CD4-positive, alpha-beta T cell treated with Interleukin-15 for 1 hour (primary cell): ENCODE data around the gene CENPL.
"Not testable (repeated sequence)": the region's sequence is repeated elsewhere in the genome, so short reads cannot be mapped to it uniquely, and the experiment has no call there.

Experiments used
- DNase-seq: peaks from one replicate; pipeline ENCODE4 v3.0.0-alpha.2; 2020

CENPL gene

GRCh38 chr1:173856903-173857302, 32.2 kb upstream of the CENPL start:
- no peak for DNase-seq

GRCh38 chr1:173856014-173856413, 31.3 kb upstream of the CENPL start:
- no peak for DNase-seq

- DNase-seq, result no peak
Measured at GRCh38 chr1:173853074-173853473, 28.4 kb upstream of the CENPL start.

GRCh38 chr1:173852105-173852504, 27.4 kb upstream of the CENPL start:
- no peak for DNase-seq

- no peak for DNase-seq
Measured at GRCh38 chr1:173832748-173833147, 8.1 kb upstream of the CENPL start.

GRCh38 chr1:173827611-173828010, 2.9 kb upstream of the CENPL start:
- no peak for DNase-seq

GRCh38 chr1:173823781-173824314, 835 bp downstream of the CENPL start:
- no peak for DNase-seq

GRCh38 chr1:173821680-173822079, 3.0 kb downstream of the CENPL start:
- no peak for DNase-seq

- DNase-seq, result no peak
Measured at GRCh38 chr1:173818459-173818858, 6.2 kb downstream of the CENPL start.

GRCh38 chr1:173813654-173814053, 11.0 kb downstream of the CENPL start:
- not testable (repeated sequence) for DNase-seq

GRCh38 chr1:173802961-173803360, 21.7 kb downstream of the CENPL start:
- no peak for DNase-seq

GRCh38 chr1:173799995-173800394, 24.7 kb downstream of the CENPL start:
- DNase-seq, result not testable (repeated sequence)

- no peak for DNase-seq
Measured at GRCh38 chr1:173798078-173798477, 26.6 kb downstream of the CENPL start.

- no peak for DNase-seq
Measured at GRCh38 chr1:173789841-173790240, 34.8 kb downstream of the CENPL start.

- DNase-seq, result no peak
Measured at GRCh38 chr1:173784997-173785396, 39.7 kb downstream of the CENPL start.

- DNase-seq, result no peak
Measured at GRCh38 chr1:173779936-173780335, 44.7 kb downstream of the CENPL start.

- no peak for DNase-seq
Measured at GRCh38 chr1:173775578-173776226, 49.0 kb downstream of the CENPL start.

GRCh38 chr1:173771560-173771959, 53.1 kb downstream of the CENPL start:
- no peak for DNase-seq

- DNase-seq, result not testable (repeated sequence)
Measured at GRCh38 chr1:173770330-173770729, 54.4 kb downstream of the CENPL start.

- no peak for DNase-seq
Measured at GRCh38 chr1:173768827-173769226, 55.9 kb downstream of the CENPL start.

GRCh38 chr1:173768206-173768605, 56.5 kb downstream of the CENPL start:
- DNase-seq, result no peak

- not testable (repeated sequence) for DNase-seq
Measured at GRCh38 chr1:173764331-173764730, 60.4 kb downstream of the CENPL start.

GRCh38 chr1:173758980-173759379, 65.7 kb downstream of the CENPL start:
- DNase-seq, result no peak

- DNase-seq, result no peak
Measured at GRCh38 chr1:173758110-173758509, 66.6 kb downstream of the CENPL start.

GRCh38 chr1:173757666-173758065, 67.0 kb downstream of the CENPL start:
- no peak for DNase-seq
